A549 (cell line): Measurements from ENCODE around the gene JAM3. TPM values are rescaled to one million over a fixed set of nuclear protein-coding genes. Genes with fewer than 3 reads are reported as not detected.

Experiments used
- ATAC-seq, 2 experiments: fragments of 200-7000 bp in 1 of 2; fragments of >200 bp in 1 of 2; cut with Nextera tagmentation in 1 of 2; cut with Tn5 transposase in 1 of 2; 3 replicates each; pipeline versions ENCODE4 v1.8.0 to v1.9.1; 2018 to 2020; ENCODE audit warnings: mild to moderate bottlenecking in 1 of 2, moderate library complexity in 1 of 2
- CTCF ChIA-PET: fragments of 300-600 bp; sonication (Branson Sonifier 250); formaldehyde crosslinking; extraction: SDS; loops from one replicate; lab custom pipeline; 2021; ENCODE audit warnings: antibody characterized with exemption, inconsistent platforms; lab: Yijun Ruan, JAX
- POLR2A ChIA-PET: fragments of 350-600 bp; formaldehyde crosslinking; extraction: SDS; loops from one replicate; lab custom pipeline; 2021; ENCODE audit warnings: antibody characterized with exemption, inconsistent platforms; lab: Yijun Ruan, JAX
- DNase-seq, 2 experiments: peaks; one replicate each; pipeline versions ENCODE4 v3.0.0 to v3.0.0-alpha.2; 2011 to 2016; ENCODE audit warnings: low read depth in 1 of 2, low spot score in 1 of 2
- FAIRE-seq: peaks from 2 replicates; lab custom pipeline; 2011; peaks lifted over from hg19 to GRCh38; lab: Jason Lieb, UNC
- H3K27ac ChIP-seq, 2 experiments: fragments of >200 bp; sonication (Bioruptor Twin); formaldehyde crosslinking; 3 replicates each; pipeline ENCODE4 v1.5.1; 2016 to 2017
- H3K4me1 ChIP-seq: fragments of >200 bp; sonication (Bioruptor Twin); formaldehyde crosslinking; 3 replicates; pipeline ENCODE4 v1.6.1; 2016
- H3K4me2 ChIP-seq: fragments of >200 bp; sonication (Bioruptor Twin); formaldehyde crosslinking; 3 replicates; pipeline ENCODE4 v1.6.1; 2016
- H3K4me3 ChIP-seq: fragments of >200 bp; sonication (Bioruptor Twin); formaldehyde crosslinking; 3 replicates; pipeline ENCODE4 v1.5.1; 2016
- H3K9me3 ChIP-seq: fragments of >200 bp; sonication (Bioruptor Twin); formaldehyde crosslinking; 3 replicates; pipeline ENCODE4 v1.6.1; 2016
- BHLHE40 ChIP-seq: IDR thresholded peaks from 2 replicates; pipeline ENCODE4 v1.6.1; 2012; ENCODE audit warnings: low read depth, low read length, inconsistent platforms
- CHD2 ChIP-seq: fragments of 150-350 bp; IDR thresholded peaks from 2 replicates; pipeline ENCODE4 v1.6.1; 2014; ENCODE audit warnings: low read length; ENCODE audit not compliant: partially characterized antibody
- ELK1 ChIP-seq: fragments of 150-350 bp; IDR thresholded peaks from 2 replicates; pipeline ENCODE4 v1.6.1; 2014; ENCODE audit warnings: low read depth, mild to moderate bottlenecking, low read length
- FOSB ChIP-seq: fragments of 250-450 bp; sonication (Bioruptor Pico); IDR thresholded peaks from 2 replicates; pipeline ENCODE4 v1.5.0; 2020; ENCODE audit warnings: mild to moderate bottlenecking, moderate library complexity
- FOSL2 ChIP-seq, 2 experiments: fragments of 450-650 bp in 1 of 2; fragments of >200 bp in 1 of 2; sonication (Bioruptor Twin) in 1 of 2; formaldehyde crosslinking; IDR thresholded peaks; 2 replicates each; pipeline versions ENCODE4 v1.5.0 to v1.6.1; 2016 to 2020; ENCODE audit warnings: mild to moderate bottlenecking in 1 of 2, moderate library complexity in 1 of 2
- FOXS1 ChIP-seq: fragments of 250-450 bp; sonication (Bioruptor Pico); IDR thresholded peaks from 2 replicates; pipeline ENCODE4 v1.5.0; 2020; ENCODE audit warnings: mild to moderate bottlenecking, moderate library complexity
- GATA3 ChIP-seq: IDR thresholded peaks from 2 replicates; pipeline ENCODE4 v1.6.1; 2012; ENCODE audit warnings: borderline replicate concordance
- HDAC2 ChIP-seq: fragments of 200-600 bp; sonication (generic); IDR thresholded peaks from 2 replicates; pipeline ENCODE4 v1.6.1; 2016
- HOXA7 ChIP-seq: fragments of 250-450 bp; sonication (Bioruptor Pico); IDR thresholded peaks from 2 replicates; pipeline ENCODE4 v1.5.0; 2020; ENCODE audit warnings: mild to moderate bottlenecking, moderate library complexity
- HOXB13 ChIP-seq: fragments of 250-450 bp; sonication (Bioruptor Pico); IDR thresholded peaks from 2 replicates; pipeline ENCODE4 v1.5.0; 2020; ENCODE audit warnings: low read depth, mild to moderate bottlenecking, moderate library complexity
- KDM5A ChIP-seq: fragments of 200-600 bp; sonication (generic); IDR thresholded peaks from 2 replicates; pipeline ENCODE4 v1.6.1; 2016; ENCODE audit warnings: antibody characterized with exemption, mild to moderate bottlenecking
- NFE2L2 ChIP-seq: fragments of 150-350 bp; conservative IDR thresholded peaks from 2 replicates; pipeline ENCODE4 v1.6.1; 2014; ENCODE audit warnings: low read length
- PHF8 ChIP-seq: fragments of 200-600 bp; sonication (generic); IDR thresholded peaks from 2 replicates; pipeline ENCODE4 v1.6.1; 2016; ENCODE audit warnings: low read depth, mild to moderate bottlenecking, antibody characterized with exemption, moderate library complexity, borderline replicate concordance
- RARB ChIP-seq: fragments of 250-450 bp; sonication (Bioruptor Pico); IDR thresholded peaks from 2 replicates; pipeline ENCODE4 v1.8.0; 2021; ENCODE audit warnings: mild to moderate bottlenecking, moderate library complexity
- REST ChIP-seq: fragments of 200-600 bp; sonication (generic); IDR thresholded peaks from 2 replicates; pipeline ENCODE4 v1.6.1; 2016; ENCODE audit warnings: antibody characterized with exemption, mild to moderate bottlenecking, moderate library complexity
- TFCP2L1 ChIP-seq: fragments of 250-450 bp; sonication (Bioruptor Pico); IDR thresholded peaks from 2 replicates; pipeline ENCODE4 v1.5.0; 2021; ENCODE audit warnings: mild to moderate bottlenecking
- TP53 ChIP-seq: fragments of 250-450 bp; sonication (Bioruptor Pico); IDR thresholded peaks from 2 replicates; pipeline ENCODE4 v1.5.0; 2021; ENCODE audit warnings: mild to moderate bottlenecking, moderate library complexity
- ZFP36 ChIP-seq: fragments of 450-650 bp; IDR thresholded peaks from 2 replicates; pipeline ENCODE4 v1.6.1; 2014; ENCODE audit warnings: borderline replicate concordance; ENCODE audit not compliant: partially characterized antibody
- ZNF302 ChIP-seq: fragments of 250-450 bp; sonication (Bioruptor Pico); IDR thresholded peaks from 2 replicates; pipeline ENCODE4 v1.9.0; 2021; ENCODE audit warnings: inconsistent platforms, mild to moderate bottlenecking, moderate library complexity
- WGBS: methylation state at CpG from one replicate; pipeline ENCODE4 v1.1.6; 2017; ENCODE audit errors: missing lambda C conversion rate; 5-methylcytosine and 5-hydroxymethylcytosine counted together
- polyA plus RNA-seq, 4 experiments: library from polyadenylated mRNA; depleted of rRNA in 3 of 4; stranded (reverse); fragments of >200 nt; fragmentation: RNase III in 1 of 4; extraction: RNeasy Plus Mini Kit Qiagen cat#74134 plus additional on column Dnase treatment in 1 of 4; gene quantifications; 2 replicates in 3 of 4; 3 replicates in 1 of 4; pipeline ENCODE4 v1.2.3, GENCODE V29; 2011 to 2017

The JAM3 gene
- polyA plus RNA-seq, 2 of the 4 experiments (the other 2 are of a cell fraction), result 4.0 to 5.2 TPM

- no peak for TF ChIP-seq REST
- TF ChIP-seq TFCP2L1 (CRISPR knock-in tag), result no peak
- TF ChIP-seq HOXA7 (CRISPR knock-in tag), result no peak
- no peak for TF ChIP-seq HDAC2
Observed at GRCh38 chr11:134039726-134040385, 29.0 kb upstream of the JAM3 start (continued).

GRCh38 chr11:134040386-134041302 lies 28.2 kb upstream of the JAM3 start:
- H3K9me3 ChIP-seq, result no peaks in the 10 kb centered on the region
- FAIRE-seq, result no peak
- H3K4me3 ChIP-seq, result no peak overlapping the region
- DNase-seq, result no peak
- no peak for ATAC-seq
- CTCF ChIA-PET, result interaction anchor here (3.8 kb wide), 1 partner anchor 10 kb away, joined by 24 read pairs; no protein-coding TSS in a partner anchor
- POLR2A ChIA-PET, result no interaction called here
- no peak overlapping the region for H3K4me2 ChIP-seq
- no peak overlapping the region for H3K27ac ChIP-seq
- no peak for TF ChIP-seq GATA3
- TF ChIP-seq REST, result no peak
- TF ChIP-seq HOXB13 (CRISPR knock-in tag), result no peak
- no peak for TF ChIP-seq PHF8
- no peak for TF ChIP-seq FOXS1
- TF ChIP-seq NFE2L2, result no peak
- no peak for TF ChIP-seq TP53 (CRISPR knock-in tag)
- no peak for TF ChIP-seq ZFP36
- no peak for TF ChIP-seq KDM5A
- TF ChIP-seq HOXA7 (CRISPR knock-in tag), result no peak
- no peak for TF ChIP-seq ELK1
- no peak for TF ChIP-seq ZNF302 (CRISPR knock-in tag)
- no peak for TF ChIP-seq CHD2
- no peak for TF ChIP-seq FOSB (CRISPR knock-in tag)
- no peak for TF ChIP-seq RARB
- TF ChIP-seq FOSL2 (IDR thresholded peaks at IDR 0.05), result no peak
- no peak for TF ChIP-seq FOSL2 (CRISPR knock-in tag; IDR thresholded peaks at IDR 0.05)
- no peak for TF ChIP-seq BHLHE40
- TF ChIP-seq, all 56 proteins: peak for 0
- no peaks in the 10 kb centered on the region for H3K4me1 ChIP-seq
- WGBS, result 60% methylated on average over 20 of the region's 20 CpGs
